Measurements from ENCODE around the gene ZNF544. TPM values are rescaled to one million over a fixed set of nuclear protein-coding genes. Genes with fewer than 3 reads are reported as not detected.

ZNF544 gene
- polyA plus RNA-seq, 1 donor from 2014 or later = 22.7 TPM

DNA sequence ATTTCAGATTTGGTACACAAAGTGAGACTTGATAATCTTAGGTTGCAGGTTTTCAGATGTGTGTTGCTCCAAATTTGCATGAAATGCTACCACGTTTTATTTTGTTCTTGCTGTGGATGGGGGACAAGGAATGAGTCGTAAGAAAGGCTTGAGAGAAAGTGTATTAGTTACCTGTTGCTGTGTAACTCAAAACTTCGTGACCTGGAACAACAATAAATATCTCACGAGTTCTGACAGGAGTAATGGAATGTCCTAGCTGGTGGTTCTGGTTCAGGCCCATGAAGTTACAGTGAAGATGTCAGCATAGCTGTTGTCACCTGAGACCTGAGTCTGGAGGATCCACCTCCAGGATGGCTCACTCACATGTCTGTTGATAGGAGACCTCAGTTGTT is 51.2 kb downstream of the ZNF544 start:
- peaks cover 66% of the 10 kb centered on the region for H3K79me2 ChIP-seq (replicated peaks; ENCODE audit: insufficient read depth, low read length)
- H3K9me3 ChIP-seq (ENCODE audit: low read length) = peaks cover 13% of the 10 kb centered on the region
- H3K36me3 ChIP-seq (ENCODE audit: insufficient read depth, low read length) = peaks cover 12% of the 10 kb centered on the region
- H3K4me3 ChIP-seq (ENCODE audit: low read length) = peak overlapping the region; percentile 100
- H3K27ac ChIP-seq (ENCODE audit: low read length) = peak overlapping the region; percentile 91
- no peak overlapping the region for H2AFZ ChIP-seq (ENCODE audit: low read depth, low read length)
- TF ChIP-seq POLR2AphosphoS5 (IDR thresholded peaks at IDR 0.05) (no peak), RAD21 (conservative IDR thresholded peaks at IDR 0.05) (no peak), EZH2 (IDR thresholded peaks at IDR 0.05; ENCODE audit: borderline replicate concordance, insufficient read depth, low read length, poor library complexity, severe bottlenecking) (no peak), MXI1 (conservative IDR thresholded peaks at IDR 0.05; ENCODE audit: poor library complexity, severe bottlenecking) (no peak), TAF1 (IDR thresholded peaks at IDR 0.05; ENCODE audit: low read depth) (no peak), SMC3 (conservative IDR thresholded peaks at IDR 0.05; ENCODE audit: poor library complexity) (no peak)
- TF ChIP-seq, protein P1, sequence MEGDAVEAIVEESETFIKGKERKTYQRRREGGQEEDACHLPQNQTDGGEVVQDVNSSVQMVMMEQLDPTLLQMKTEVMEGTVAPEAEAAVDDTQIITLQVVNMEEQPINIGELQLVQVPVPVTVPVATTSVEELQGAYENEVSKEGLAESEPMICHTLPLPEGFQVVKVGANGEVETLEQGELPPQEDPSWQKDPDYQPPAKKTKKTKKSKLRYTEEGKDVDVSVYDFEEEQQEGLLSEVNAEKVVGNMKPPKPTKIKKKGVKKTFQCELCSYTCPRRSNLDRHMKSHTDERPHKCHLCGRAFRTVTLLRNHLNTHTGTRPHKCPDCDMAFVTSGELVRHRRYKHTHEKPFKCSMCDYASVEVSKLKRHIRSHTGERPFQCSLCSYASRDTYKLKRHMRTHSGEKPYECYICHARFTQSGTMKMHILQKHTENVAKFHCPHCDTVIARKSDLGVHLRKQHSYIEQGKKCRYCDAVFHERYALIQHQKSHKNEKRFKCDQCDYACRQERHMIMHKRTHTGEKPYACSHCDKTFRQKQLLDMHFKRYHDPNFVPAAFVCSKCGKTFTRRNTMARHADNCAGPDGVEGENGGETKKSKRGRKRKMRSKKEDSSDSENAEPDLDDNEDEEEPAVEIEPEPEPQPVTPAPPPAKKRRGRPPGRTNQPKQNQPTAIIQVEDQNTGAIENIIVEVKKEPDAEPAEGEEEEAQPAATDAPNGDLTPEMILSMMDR (IDR thresholded peaks at IDR 0.05; ENCODE audit: poor library complexity, severe bottlenecking) = no peak
- no peaks in the 10 kb centered on the region for H3F3A ChIP-seq (ENCODE audit: insufficient read depth, low read length, poor library complexity, severe bottlenecking)
- peak overlapping the region; percentile 85 for H3K4me2 ChIP-seq (ENCODE audit: low read length)
- no peaks in the 10 kb centered on the region for H4K20me1 ChIP-seq (ENCODE audit: insufficient read depth)
- H3K9me2 ChIP-seq (ENCODE audit: insufficient read depth, low read length) = no peaks in the 10 kb centered on the region
- peak overlapping the region; percentile 97 for H3K9ac ChIP-seq (ENCODE audit: low read length)
- H3K27me3 ChIP-seq (ENCODE audit: insufficient read depth, low read depth, low read length) = no peaks in the 10 kb centered on the region

DNA sequence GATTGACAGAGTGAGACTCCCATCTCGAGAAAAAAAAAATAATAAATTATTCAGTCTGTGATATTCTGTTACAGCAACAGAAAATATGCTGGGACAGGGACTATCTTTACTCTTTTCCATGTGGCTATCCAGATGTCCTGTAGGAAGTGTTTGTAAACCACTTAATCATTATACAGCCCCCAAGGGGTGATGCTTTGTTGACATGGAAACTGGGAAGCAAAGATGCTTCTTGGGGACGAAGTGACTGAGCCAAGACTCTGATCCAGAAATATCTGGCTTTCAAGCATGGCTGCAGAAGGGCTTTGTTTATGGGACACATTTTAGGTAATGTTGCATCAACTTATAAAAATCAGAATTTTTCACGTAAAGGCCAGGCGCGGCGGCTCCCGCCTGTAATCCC is 55.5 kb downstream of the ZNF544 start:
- TF ChIP-seq, protein P1 (IDR thresholded peaks at IDR 0.05; ENCODE audit: poor library complexity, severe bottlenecking) = no peak
- TF ChIP-seq SMC3 (conservative IDR thresholded peaks at IDR 0.05; ENCODE audit: poor library complexity) (no peak), POLR2AphosphoS5 (IDR thresholded peaks at IDR 0.05) (no peak), TAF1 (IDR thresholded peaks at IDR 0.05; ENCODE audit: low read depth) (no peak), MXI1 (conservative IDR thresholded peaks at IDR 0.05; ENCODE audit: poor library complexity, severe bottlenecking) (no peak), EZH2 (IDR thresholded peaks at IDR 0.05; ENCODE audit: borderline replicate concordance, insufficient read depth, low read length, poor library complexity, severe bottlenecking) (no peak)
- TF ChIP-seq, protein P2, sequence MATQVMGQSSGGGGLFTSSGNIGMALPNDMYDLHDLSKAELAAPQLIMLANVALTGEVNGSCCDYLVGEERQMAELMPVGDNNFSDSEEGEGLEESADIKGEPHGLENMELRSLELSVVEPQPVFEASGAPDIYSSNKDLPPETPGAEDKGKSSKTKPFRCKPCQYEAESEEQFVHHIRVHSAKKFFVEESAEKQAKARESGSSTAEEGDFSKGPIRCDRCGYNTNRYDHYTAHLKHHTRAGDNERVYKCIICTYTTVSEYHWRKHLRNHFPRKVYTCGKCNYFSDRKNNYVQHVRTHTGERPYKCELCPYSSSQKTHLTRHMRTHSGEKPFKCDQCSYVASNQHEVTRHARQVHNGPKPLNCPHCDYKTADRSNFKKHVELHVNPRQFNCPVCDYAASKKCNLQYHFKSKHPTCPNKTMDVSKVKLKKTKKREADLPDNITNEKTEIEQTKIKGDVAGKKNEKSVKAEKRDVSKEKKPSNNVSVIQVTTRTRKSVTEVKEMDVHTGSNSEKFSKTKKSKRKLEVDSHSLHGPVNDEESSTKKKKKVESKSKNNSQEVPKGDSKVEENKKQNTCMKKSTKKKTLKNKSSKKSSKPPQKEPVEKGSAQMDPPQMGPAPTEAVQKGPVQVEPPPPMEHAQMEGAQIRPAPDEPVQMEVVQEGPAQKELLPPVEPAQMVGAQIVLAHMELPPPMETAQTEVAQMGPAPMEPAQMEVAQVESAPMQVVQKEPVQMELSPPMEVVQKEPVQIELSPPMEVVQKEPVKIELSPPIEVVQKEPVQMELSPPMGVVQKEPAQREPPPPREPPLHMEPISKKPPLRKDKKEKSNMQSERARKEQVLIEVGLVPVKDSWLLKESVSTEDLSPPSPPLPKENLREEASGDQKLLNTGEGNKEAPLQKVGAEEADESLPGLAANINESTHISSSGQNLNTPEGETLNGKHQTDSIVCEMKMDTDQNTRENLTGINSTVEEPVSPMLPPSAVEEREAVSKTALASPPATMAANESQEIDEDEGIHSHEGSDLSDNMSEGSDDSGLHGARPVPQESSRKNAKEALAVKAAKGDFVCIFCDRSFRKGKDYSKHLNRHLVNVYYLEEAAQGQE (IDR thresholded peaks at IDR 0.05; ENCODE audit: borderline replicate concordance) = no peak
- Histone ChIP-seq H3F3A (ENCODE audit: insufficient read depth, low read length, poor library complexity, severe bottlenecking) (no peaks in the 10 kb centered on the region), H3K27me3 (ENCODE audit: insufficient read depth, low read depth, low read length) (no peaks in the 10 kb centered on the region), H3K9me3 (ENCODE audit: low read length) (peaks cover 31% of the 10 kb centered on the region), H3K79me2 (replicated peaks; ENCODE audit: insufficient read depth, low read length) (peaks cover 63% of the 10 kb centered on the region), H3K4me3 (ENCODE audit: low read length) (no peak overlapping the region), H2AFZ (ENCODE audit: low read depth, low read length) (no peak overlapping the region), H3K9me2 (ENCODE audit: insufficient read depth, low read length) (no peaks in the 10 kb centered on the region), H3K36me3 (ENCODE audit: insufficient read depth, low read length) (peaks cover 47% of the 10 kb centered on the region), H4K20me1 (ENCODE audit: insufficient read depth) (no peaks in the 10 kb centered on the region), H3K9ac (ENCODE audit: low read length) (no peak overlapping the region), H3K4me2 (ENCODE audit: low read length) (no peak overlapping the region), H3K27ac (ENCODE audit: low read length) (no peak overlapping the region)

All from neural cell (in vitro differentiated cells).